Osteocyte (in vitro differentiated cells): ENCODE results near the gene RPL22. TPM values are rescaled to one million over a fixed set of nuclear protein-coding genes. Genes with fewer than 3 reads are reported as not detected.

Source experiments
- DNase-seq: peaks from one replicate; pipeline ENCODE4 v3.0.0; 2021; ENCODE audit warnings: mixed read lengths; ENCODE audit not compliant: unreplicated experiment; ENCODE audit errors: extremely low spot score
- H3K27ac Mint-ChIP-seq: one replicate; pipeline ENCODE4 v1.8.0; 2021; ENCODE audit warnings: mild to moderate bottlenecking, mixed read lengths; ENCODE audit not compliant: unreplicated experiment
- H3K27me3 Mint-ChIP-seq: one replicate; pipeline ENCODE4 v1.8.0; 2021; ENCODE audit warnings: mixed read lengths; ENCODE audit not compliant: unreplicated experiment
- H3K36me3 Mint-ChIP-seq: one replicate; pipeline ENCODE4 v1.8.0; 2021; ENCODE audit warnings: mixed read lengths; ENCODE audit not compliant: unreplicated experiment
- H3K4me1 Mint-ChIP-seq: one replicate; pipeline ENCODE4 v1.8.0; 2021; ENCODE audit warnings: mixed read lengths; ENCODE audit not compliant: unreplicated experiment
- H3K4me3 Mint-ChIP-seq: one replicate; pipeline ENCODE4 v1.8.0; 2021; ENCODE audit warnings: mild to moderate bottlenecking, moderate library complexity, mixed read lengths; ENCODE audit not compliant: unreplicated experiment
- H3K9me3 Mint-ChIP-seq: one replicate; pipeline ENCODE4 v1.8.0; 2021; ENCODE audit warnings: mixed read lengths; ENCODE audit not compliant: unreplicated experiment
- CTCF ChIP-seq: fragments of 200-600 bp; sonication (generic); IDR thresholded peaks from 2 replicates; pipeline ENCODE4 v1.5.0; 2021; ENCODE audit warnings: antibody characterized with exemption, mild to moderate bottlenecking, moderate library complexity
- total RNA-seq: library from RNA; stranded (reverse); gene quantifications from 2 replicates; pipeline ENCODE4 v1.2.1, GENCODE V29; 2021

The RPL22 gene
- total RNA-seq, 1 donor from 2014 or later, result 373 TPM

DNA sequence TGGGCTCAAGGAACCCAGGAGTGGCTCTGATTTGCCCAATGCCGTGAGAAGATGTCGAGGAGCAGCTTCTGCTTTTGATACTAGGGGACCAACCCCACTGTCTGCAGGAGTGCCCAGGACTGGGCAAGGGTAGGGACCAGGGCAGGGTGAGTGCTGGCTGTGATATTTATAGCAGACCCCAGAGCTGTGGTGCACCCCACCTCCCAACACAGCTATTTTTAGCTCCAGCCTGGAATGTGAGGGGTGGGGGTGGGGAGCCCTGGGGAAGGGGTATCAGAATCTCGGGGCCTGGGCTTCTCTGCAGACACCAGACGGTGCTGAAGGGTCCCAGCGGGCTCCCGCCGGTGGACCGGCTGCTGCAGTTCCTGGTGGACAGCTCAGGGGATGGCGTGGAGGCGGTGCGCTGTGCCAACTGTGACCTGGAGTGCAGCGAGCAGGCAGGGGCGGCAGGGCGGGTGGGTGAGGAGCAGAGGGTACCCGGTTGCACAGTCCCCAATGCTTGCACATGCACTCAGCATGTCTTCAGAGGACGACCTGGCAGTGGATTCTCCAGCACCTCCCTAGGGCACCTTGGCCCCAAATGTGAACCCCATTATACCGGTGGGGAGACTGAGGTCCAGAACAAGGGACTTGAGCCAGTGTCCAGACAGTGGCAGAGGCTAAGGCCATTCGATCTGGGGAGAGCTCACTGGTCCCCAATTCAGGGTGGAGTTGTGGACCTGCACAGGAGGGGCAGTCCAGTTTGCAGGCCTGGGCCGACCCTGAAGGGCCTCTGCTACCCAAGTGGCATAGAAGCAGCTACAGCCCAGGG, 7.9 kb upstream of the RPL22 start:
- Mint-ChIP-seq H3K4me1 (peaks cover 19% of the 10 kb centered on the region), H3K27me3 (no peaks in the 10 kb centered on the region), H3K36me3 (no peaks in the 10 kb centered on the region), H3K27ac (no peak overlapping the region), H3K9me3 (no peaks in the 10 kb centered on the region), H3K4me3 (peak overlapping the region; percentile 35)
- DNase-seq, result no peak
- TF ChIP-seq CTCF, result no peak

DNA sequence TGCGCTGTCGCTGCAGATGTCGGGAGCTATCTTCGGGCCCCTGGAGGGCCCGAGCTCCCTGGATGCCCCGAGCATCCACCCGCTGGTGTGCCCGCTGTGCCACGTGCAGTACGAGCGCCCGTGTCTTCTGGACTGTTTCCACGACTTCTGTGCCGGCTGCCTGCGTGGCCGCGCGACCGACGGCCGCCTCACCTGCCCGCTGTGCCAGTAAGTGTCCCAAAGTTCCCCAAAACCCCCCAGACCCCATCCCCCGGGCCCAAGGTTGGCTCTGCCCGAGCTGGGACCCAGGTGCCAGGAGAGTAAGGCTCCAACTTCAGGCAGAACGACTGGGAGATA, 7.1 kb upstream of the RPL22 start:
- Mint-ChIP-seq H3K4me3 (no peak overlapping the region), H3K4me1 (peaks cover 19% of the 10 kb centered on the region), H3K9me3 (no peaks in the 10 kb centered on the region), H3K27me3 (no peaks in the 10 kb centered on the region), H3K27ac (no peak overlapping the region), H3K36me3 (no peaks in the 10 kb centered on the region)
- no peak for DNase-seq
- TF ChIP-seq CTCF, result no peak

- Mint-ChIP-seq H3K36me3 (no peaks in the 10 kb centered on the region), H3K4me3 (peak within 1 kb of the TSS; percentile 54), H3K27ac (no peak within 1 kb of the TSS), H3K9me3 (no peaks in the 10 kb centered on the region), H3K4me1 (peaks cover 19% of the 10 kb centered on the region), H3K27me3 (no peaks in the 10 kb centered on the region)
- TF ChIP-seq CTCF, result no peak
- no peak for DNase-seq
These were observed 6.6 kb upstream of the RPL22 start, which contains the start of gene RNF207 for GRCh38 chr1:6205849-6206519. Gene RNF207, plus strand, starts transcription at chr1:6206119. Its CDS starts 417 bp downstream, at chr1:6206536.

- H3K27me3 Mint-ChIP-seq, result no peaks in the 10 kb centered on the region
- H3K9me3 Mint-ChIP-seq, result no peaks in the 10 kb centered on the region
- peaks cover 38% of the 10 kb centered on the region for H3K4me1 Mint-ChIP-seq
- no peak overlapping the region for H3K4me3 Mint-ChIP-seq
- H3K36me3 Mint-ChIP-seq, result peaks cover 4% of the 10 kb centered on the region
- no peak for TF ChIP-seq CTCF
- no peak for DNase-seq
- no peak overlapping the region for H3K27ac Mint-ChIP-seq
These were observed 2.9 kb upstream of the RPL22 start for GRCh38 chr1:6202256-6202655.

DNA sequence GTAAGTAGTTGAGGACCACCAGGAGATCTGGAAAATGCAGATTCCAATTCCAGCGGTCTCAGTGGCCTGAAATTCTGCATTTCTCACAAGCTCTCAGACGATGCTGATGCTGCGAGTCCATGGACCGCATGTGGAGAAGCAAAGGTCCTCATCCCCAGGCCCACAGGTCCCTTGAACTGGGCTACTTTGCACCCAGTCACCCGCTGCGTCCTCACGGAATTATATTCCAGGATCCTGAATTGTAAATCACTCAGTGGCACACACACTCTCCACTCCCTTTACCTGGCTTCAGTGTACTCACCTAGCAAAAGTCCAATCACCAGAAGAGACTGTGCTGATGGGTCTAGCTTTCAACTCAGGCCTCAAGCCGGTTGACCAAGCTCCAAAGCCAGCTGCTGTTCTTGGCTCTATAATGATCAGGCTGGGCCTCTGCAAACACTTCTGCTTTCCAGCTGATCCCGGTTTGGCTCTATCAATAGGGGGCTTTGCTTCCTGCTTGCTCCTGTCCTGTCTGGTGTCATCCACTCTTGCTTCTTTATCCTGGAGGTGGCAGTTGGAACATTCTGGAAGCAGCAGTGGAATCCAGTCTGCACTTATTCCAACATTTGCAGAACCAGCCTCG, 904 bp upstream of the RPL22 start:
- Mint-ChIP-seq H3K4me3 (peak overlapping the region; percentile 83), H3K4me1 (peaks cover 41% of the 10 kb centered on the region), H3K27ac (peak overlapping the region; percentile 99), H3K27me3 (no peaks in the 10 kb centered on the region), H3K9me3 (no peaks in the 10 kb centered on the region), H3K36me3 (peaks cover 14% of the 10 kb centered on the region)
- TF ChIP-seq CTCF, result no peak
- DNase-seq, result no peak
